Activated CD8-positive, alpha-beta T cell treated with anti-CD3 and anti-CD28 coated beads for 36 hours (primary cell): ENCODE results near the gene ATP10A. TPM values are rescaled to one million over a fixed set of nuclear protein-coding genes. Genes with fewer than 3 reads are reported as not detected.

Source experiments
- ATAC-seq: fragments of 200-7000 bp; cut with Tn5 transposase; one replicate; pipeline ENCODE4 v1.10.0; 2021; ENCODE audit warnings: mild to moderate bottlenecking, moderate library complexity
- CTCF ChIA-PET: fragments of 350-600 bp; sonication (Branson Sonifier 250); formaldehyde crosslinking; loops from one replicate; lab custom pipeline; 2021; ENCODE audit warnings: antibody characterized with exemption; lab: Charles Lee
- POLR2A ChIA-PET: fragments of 350-600 bp; sonication (Branson Sonifier 250); formaldehyde crosslinking; loops from one replicate; lab custom pipeline; 2021; ENCODE audit warnings: antibody characterized with exemption; lab: Charles Lee
- DNase-seq: peaks from one replicate; pipeline ENCODE4 v3.0.0-alpha.2; 2020
- H3K27ac Mint-ChIP-seq: one replicate; pipeline ENCODE4 v1.8.0; 2021; ENCODE audit warnings: mild to moderate bottlenecking, mixed read lengths
- H3K27me3 Mint-ChIP-seq: one replicate; pipeline ENCODE4 v1.8.0; 2021; ENCODE audit warnings: mixed read lengths
- H3K36me3 Mint-ChIP-seq: one replicate; pipeline ENCODE4 v1.8.0; 2021; ENCODE audit warnings: low read depth, mixed read lengths
- H3K4me1 Mint-ChIP-seq: one replicate; pipeline ENCODE4 v1.8.0; 2021; ENCODE audit warnings: low read depth, mixed read lengths
- H3K4me3 Mint-ChIP-seq: one replicate; pipeline ENCODE4 v1.8.0; 2021; ENCODE audit warnings: mild to moderate bottlenecking, moderate library complexity, mixed read lengths
- H3K9me3 Mint-ChIP-seq: one replicate; pipeline ENCODE4 v1.8.0; 2021; ENCODE audit warnings: mixed read lengths
- intact Hi-C: fragments of 100-400 bp; cut with micrococcal nuclease; formaldehyde crosslinking; loops from one replicate; pipeline ENCODE4 v1.10.0; 2022
- total RNA-seq, 2 experiments: library from RNA; stranded (reverse); gene quantifications; one replicate each; pipeline ENCODE4 v1.2.3, GENCODE V29; 2021
- TF ChIP-seq, protein P1 (sequence below): fragments of 200-600 bp; IDR thresholded peaks from one replicate; pipeline ENCODE4 v1.8.0; 2022; ENCODE audit warnings: antibody characterized with exemption, mild to moderate bottlenecking

Gene ATP10A
- total RNA-seq, 2 experiments from 2014 or later: 17.8 to 21.0 TPM

DNA sequence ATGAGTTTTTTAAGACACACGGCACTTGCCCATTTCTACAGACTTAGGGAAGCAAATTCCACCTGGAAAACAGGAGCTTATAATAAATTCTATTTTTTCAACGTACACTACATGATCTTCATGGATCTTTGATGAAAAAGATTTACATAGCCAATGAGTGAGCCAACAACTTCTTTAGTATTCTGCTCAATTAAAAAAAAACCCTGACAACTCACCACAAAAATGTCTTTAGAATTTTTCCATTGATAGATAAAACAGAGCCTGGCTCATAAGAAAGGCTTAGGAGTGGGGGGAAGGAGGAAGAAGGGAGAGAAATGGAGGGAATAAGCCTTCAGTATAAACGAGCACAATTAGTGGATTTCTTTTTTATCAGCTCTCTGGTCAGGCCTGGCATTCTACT, 126.7 kb downstream of the ATP10A start:
- CTCF ChIA-PET: interaction anchor here (2.3 kb wide), 1 partner anchor 197 kb away, joined by 10 read pairs; no protein-coding TSS in a partner anchor
- DNase-seq (no peak), ATAC-seq (no peak)

DNA sequence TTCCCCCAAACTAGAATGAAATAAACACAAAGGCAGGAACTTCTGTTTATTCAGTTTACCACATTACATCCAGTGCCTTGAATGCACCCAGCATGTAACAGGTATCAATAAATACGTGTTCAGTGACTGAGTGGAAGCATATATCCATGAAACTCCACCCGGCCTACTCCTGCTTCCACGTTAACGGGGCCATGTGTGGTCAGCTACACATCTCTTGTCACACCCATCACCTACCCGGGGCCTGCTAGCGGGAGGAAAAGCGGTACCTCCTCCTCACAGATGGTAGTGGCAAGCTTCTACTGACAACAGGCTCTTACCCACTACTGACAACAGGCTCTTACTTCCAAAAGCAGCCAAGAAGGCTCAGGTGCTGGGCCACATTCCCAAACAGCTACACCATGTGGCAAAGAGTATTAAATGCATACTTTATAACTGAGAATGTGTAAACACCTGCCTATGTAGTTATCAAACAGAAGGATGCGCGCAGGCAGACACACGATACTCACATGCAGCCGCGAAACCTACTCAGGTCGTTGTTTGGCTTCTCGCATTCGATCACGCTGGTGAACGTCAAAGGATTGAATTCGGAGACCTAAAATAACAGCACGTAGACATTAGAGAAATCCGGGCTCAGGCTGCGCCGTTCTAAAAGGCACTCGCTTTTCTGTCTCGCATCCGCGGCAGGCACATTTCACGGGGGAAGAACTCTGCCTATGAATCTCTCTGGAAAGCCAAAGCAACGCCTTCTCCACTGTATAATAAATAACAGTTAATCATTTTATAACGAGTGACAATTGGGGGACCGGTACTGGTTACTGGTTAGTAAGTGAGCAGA, 127.4 kb downstream of the ATP10A start:
- H3K9me3 Mint-ChIP-seq: no peaks in the 10 kb centered on the region
- no peak for ATAC-seq
- TF ChIP-seq, protein P1, sequence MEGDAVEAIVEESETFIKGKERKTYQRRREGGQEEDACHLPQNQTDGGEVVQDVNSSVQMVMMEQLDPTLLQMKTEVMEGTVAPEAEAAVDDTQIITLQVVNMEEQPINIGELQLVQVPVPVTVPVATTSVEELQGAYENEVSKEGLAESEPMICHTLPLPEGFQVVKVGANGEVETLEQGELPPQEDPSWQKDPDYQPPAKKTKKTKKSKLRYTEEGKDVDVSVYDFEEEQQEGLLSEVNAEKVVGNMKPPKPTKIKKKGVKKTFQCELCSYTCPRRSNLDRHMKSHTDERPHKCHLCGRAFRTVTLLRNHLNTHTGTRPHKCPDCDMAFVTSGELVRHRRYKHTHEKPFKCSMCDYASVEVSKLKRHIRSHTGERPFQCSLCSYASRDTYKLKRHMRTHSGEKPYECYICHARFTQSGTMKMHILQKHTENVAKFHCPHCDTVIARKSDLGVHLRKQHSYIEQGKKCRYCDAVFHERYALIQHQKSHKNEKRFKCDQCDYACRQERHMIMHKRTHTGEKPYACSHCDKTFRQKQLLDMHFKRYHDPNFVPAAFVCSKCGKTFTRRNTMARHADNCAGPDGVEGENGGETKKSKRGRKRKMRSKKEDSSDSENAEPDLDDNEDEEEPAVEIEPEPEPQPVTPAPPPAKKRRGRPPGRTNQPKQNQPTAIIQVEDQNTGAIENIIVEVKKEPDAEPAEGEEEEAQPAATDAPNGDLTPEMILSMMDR: no peak

More for the DNA sequence above, 126.7 kb downstream of the ATP10A start:
- Mint-ChIP-seq H3K27me3 (no peaks in the 10 kb centered on the region), H3K27ac (no peak overlapping the region), H3K36me3 (peaks cover 7% of the 10 kb centered on the region), H3K4me3 (no peak overlapping the region), H3K4me1 (peaks cover 13% of the 10 kb centered on the region), H3K9me3 (no peaks in the 10 kb centered on the region)
- POLR2A ChIA-PET: no interaction called here
- TF ChIP-seq, protein P1: no peak
- intact Hi-C loops: loop anchor here (5.0 to 10.0 kb wide), 2 partner anchors 51 to 198 kb away; no protein-coding TSS in a partner anchor

DNA sequence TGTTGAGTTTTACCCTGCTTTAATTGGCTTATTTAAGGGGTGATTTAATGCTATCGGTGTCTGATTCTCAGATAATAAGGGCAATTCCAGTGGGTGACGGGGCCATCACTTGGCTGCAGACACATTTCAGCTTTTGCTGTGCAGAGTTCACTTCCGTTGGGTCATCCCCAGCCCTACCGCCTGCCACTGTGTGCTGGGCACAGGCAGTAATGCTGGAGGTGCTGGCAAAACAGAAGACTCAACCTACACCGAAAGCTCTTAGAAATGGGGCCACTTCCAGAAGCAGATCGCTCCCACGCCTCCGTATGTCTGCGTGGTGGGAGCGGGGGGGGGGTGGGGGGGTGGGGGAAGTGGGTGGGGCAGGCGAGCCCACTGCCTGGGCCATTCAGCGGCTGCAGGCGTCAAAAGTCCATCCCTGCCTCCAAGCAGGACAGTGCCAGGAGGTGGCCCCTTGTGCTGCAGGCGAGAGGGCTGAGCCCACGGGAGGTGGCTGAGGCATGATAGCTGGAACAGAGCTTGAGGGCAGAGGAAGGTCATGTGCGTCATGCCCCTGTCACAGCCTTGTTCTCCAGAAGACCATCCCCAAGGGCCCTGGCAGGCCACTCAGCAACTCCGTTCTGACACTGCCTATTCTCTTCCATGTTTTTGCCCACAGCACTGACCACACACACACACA, 128.3 kb downstream of the ATP10A start:
- POLR2A ChIA-PET: interaction anchor here (0.7 kb wide), 1 partner anchor 453 kb away, joined by 3 read pairs; no protein-coding TSS in a partner anchor
- Mint-ChIP-seq H3K4me1 (peaks cover 4% of the 10 kb centered on the region), H3K36me3 (peaks cover 7% of the 10 kb centered on the region), H3K9me3 (no peaks in the 10 kb centered on the region), H3K27ac (no peak overlapping the region), H3K4me3 (no peak overlapping the region), H3K27me3 (no peaks in the 10 kb centered on the region)
- DNase-seq (no peak), ATAC-seq (no peak)
- TF ChIP-seq, protein P1: no peak
- CTCF ChIA-PET: no interaction called here
- intact Hi-C loops: loop anchor here (5.0 to 10.0 kb wide), 2 partner anchors 52 to 200 kb away; no protein-coding TSS in a partner anchor

More for the DNA sequence above, 127.4 kb downstream of the ATP10A start:
- Mint-ChIP-seq H3K27me3 (no peaks in the 10 kb centered on the region), H3K36me3 (peaks cover 7% of the 10 kb centered on the region), H3K27ac (no peak overlapping the region), H3K4me3 (no peak overlapping the region), H3K4me1 (peaks cover 11% of the 10 kb centered on the region)
- intact Hi-C loops: loop anchor here (5.0 to 10.0 kb wide), 2 partner anchors 52 to 199 kb away; no protein-coding TSS in a partner anchor
- POLR2A ChIA-PET: no interaction called here
- DNase-seq: no peak
- CTCF ChIA-PET: interaction anchor here (2.3 kb wide), 1 partner anchor 198 kb away, joined by 10 read pairs; no protein-coding TSS in a partner anchor

DNA sequence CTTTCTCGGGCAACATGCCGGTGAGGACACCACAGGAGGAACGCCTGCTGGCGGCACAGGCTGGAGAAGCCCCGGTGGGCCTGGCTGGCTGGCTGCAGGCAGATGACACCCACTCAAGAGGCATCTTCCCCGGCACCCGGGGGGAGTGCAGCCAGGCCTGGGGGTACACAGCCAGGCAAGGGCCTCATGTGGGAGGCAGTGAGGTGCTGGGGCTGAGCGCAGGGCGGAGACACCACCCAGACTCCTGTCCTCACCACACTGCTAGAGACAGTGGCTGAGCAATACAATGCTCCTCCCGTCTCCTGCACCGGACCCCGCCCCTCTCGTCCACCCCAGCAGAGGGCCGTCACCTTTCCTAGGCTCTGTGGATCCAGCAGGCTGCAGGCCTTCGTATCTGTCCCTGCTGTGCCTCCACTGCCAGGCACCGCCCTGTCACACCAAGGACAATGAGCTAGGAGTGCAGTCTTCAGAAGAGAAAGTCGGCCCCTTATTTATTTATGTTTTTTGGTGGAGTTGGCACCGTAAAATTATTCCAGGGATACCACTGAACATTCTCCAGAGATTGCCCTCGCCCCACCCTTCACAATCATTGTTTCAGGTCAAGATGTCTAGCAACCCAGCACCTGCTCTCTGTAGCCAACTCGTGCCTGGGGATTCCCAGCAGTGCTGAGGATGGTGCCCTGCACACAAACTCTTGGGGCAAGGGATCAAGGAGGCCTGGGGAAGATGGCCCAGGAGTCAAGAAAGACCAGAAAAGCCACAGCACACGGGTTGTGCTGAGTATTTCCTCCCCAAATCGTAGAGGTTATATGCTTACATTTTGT, 129.1 kb downstream of the ATP10A start:
- Mint-ChIP-seq H3K27me3 (no peaks in the 10 kb centered on the region), H3K36me3 (peaks cover 7% of the 10 kb centered on the region), H3K27ac (no peak overlapping the region), H3K4me1 (no peaks in the 10 kb centered on the region), H3K4me3 (no peak overlapping the region), H3K9me3 (no peaks in the 10 kb centered on the region)
- ChIA-PET CTCF (no interaction called here), POLR2A (interaction anchor here (0.7 kb wide), 1 partner anchor 453 kb away, joined by 3 read pairs; no protein-coding TSS in a partner anchor)
- no peak for ATAC-seq
- TF ChIP-seq, protein P1: no peak
- DNase-seq: no peak
- intact Hi-C loops: loop anchor here (10.0 kb wide), 1 partner anchor 201 kb away; no protein-coding TSS in a partner anchor
